ENCODE results near the gene OR52H1. TPM values are rescaled to one million over a fixed set of nuclear protein-coding genes. Genes with fewer than 3 reads are reported as not detected.

Gene OR52H1
- total RNA-seq, 1 donor from 2014 or later, result not detected

DNA sequence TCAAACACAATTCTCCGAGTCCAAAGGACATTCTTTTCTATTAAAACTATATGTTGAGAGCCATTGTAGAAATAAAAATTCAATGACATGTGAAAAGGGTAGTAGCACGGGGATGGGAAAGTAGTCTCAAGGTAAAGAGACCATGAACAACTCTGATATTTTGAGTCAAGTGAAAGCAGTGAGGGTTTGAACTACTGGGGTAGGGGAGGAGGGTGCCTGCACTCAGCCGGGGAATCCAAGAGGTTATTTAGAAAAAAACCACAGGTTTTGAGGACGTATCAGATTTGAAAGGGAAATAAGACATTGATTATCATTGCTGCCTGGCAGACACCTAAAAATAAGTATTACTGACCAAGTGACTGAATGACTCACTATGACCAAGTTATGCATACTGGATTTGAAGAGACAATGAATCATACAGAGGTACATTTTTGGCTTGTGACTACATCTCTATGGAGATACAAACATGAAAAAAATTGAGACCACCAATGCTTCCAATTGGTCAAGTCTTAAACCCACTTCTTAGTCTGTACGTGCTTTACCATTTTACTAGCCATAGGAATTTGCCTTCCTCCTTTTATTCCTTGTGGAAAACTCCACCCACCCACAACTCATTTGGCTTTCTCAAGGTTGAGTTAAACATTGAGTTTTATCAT is 2.2 kb upstream of the OR52H1 start:
- DNase-seq (ENCODE audit: extremely low spot score, unreplicated experiment), result no peak
- no peak for TF ChIP-seq CTCF (conservative IDR thresholded peaks at IDR 0.05)
- Mint-ChIP-seq H3K4me3 (no peak overlapping the region), H3K27ac (no peak overlapping the region), H3K27me3 (peaks cover 4% of the 10 kb centered on the region), H3K9me3 (no peaks in the 10 kb centered on the region), H3K36me3 (no peaks in the 10 kb centered on the region), H3K4me1 (ENCODE audit: unreplicated experiment) (no peaks in the 10 kb centered on the region)

- Mint-ChIP-seq H3K4me3 (no peak overlapping the region), H3K9me3 (no peaks in the 10 kb centered on the region)
These were observed 358 bp downstream of the OR52H1 start for GRCh38 chr11:5547982-5548381.

GRCh38 chr11:5546457-5546856 is 1.9 kb downstream of the OR52H1 start:
- no peak overlapping the region for H3K27ac Mint-ChIP-seq
- H3K27me3 Mint-ChIP-seq, result no peaks in the 10 kb centered on the region
- H3K36me3 Mint-ChIP-seq, result no peaks in the 10 kb centered on the region
- no peak overlapping the region for H3K4me3 Mint-ChIP-seq
- no peak for DNase-seq (ENCODE audit: extremely low spot score, unreplicated experiment)
- no peaks in the 10 kb centered on the region for H3K4me1 Mint-ChIP-seq (ENCODE audit: unreplicated experiment)
- H3K9me3 Mint-ChIP-seq, result no peaks in the 10 kb centered on the region
- no peak for TF ChIP-seq CTCF (conservative IDR thresholded peaks at IDR 0.05)

More at GRCh38 chr11:5547982-5548381, 358 bp downstream of the OR52H1 start:
- no peak for TF ChIP-seq CTCF (conservative IDR thresholded peaks at IDR 0.05)
- no peak overlapping the region for H3K27ac Mint-ChIP-seq
- H3K4me1 Mint-ChIP-seq (ENCODE audit: unreplicated experiment), result no peaks in the 10 kb centered on the region
- H3K27me3 Mint-ChIP-seq, result no peaks in the 10 kb centered on the region
- no peaks in the 10 kb centered on the region for H3K36me3 Mint-ChIP-seq
- DNase-seq (ENCODE audit: extremely low spot score, unreplicated experiment), result no peak

GRCh38 chr11:5541427-5541826 is 6.9 kb downstream of the OR52H1 start:
- Mint-ChIP-seq H3K36me3 (no peaks in the 10 kb centered on the region), H3K27ac (no peak overlapping the region), H3K4me1 (ENCODE audit: unreplicated experiment) (no peaks in the 10 kb centered on the region)

GRCh38 chr11:5536482-5536881 is 11.9 kb downstream of the OR52H1 start:
- peaks cover under 1% of the 10 kb centered on the region for H3K27me3 Mint-ChIP-seq
- H3K4me3 Mint-ChIP-seq, result no peak overlapping the region
- TF ChIP-seq CTCF (conservative IDR thresholded peaks at IDR 0.05), result no peak
- H3K27ac Mint-ChIP-seq, result no peak overlapping the region
- no peak for DNase-seq (ENCODE audit: extremely low spot score, unreplicated experiment)
- no peaks in the 10 kb centered on the region for H3K36me3 Mint-ChIP-seq
- H3K9me3 Mint-ChIP-seq, result no peaks in the 10 kb centered on the region
- no peaks in the 10 kb centered on the region for H3K4me1 Mint-ChIP-seq (ENCODE audit: unreplicated experiment)

More at GRCh38 chr11:5541427-5541826, 6.9 kb downstream of the OR52H1 start:
- no peak for TF ChIP-seq CTCF (conservative IDR thresholded peaks at IDR 0.05)
- H3K4me3 Mint-ChIP-seq, result no peak overlapping the region
- no peaks in the 10 kb centered on the region for H3K9me3 Mint-ChIP-seq
- no peaks in the 10 kb centered on the region for H3K27me3 Mint-ChIP-seq
- DNase-seq (ENCODE audit: extremely low spot score, unreplicated experiment), result no peak
